CD4-positive, CD25-positive, alpha-beta regulatory T cell (primary cell): ENCODE data around the gene CPNE9. TPM values are rescaled to one million over a fixed set of nuclear protein-coding genes. Genes with fewer than 3 reads are reported as not detected.
A peak's percentile ranks its signal among the peaks of the same experiment; 100 is the strongest.

Experiments
- ATAC-seq, 2 donors: fragments of 150-1000 bp; cut with Tn5 transposase; one replicate each; pipeline ENCODE4 v1.10.0; 2021; ENCODE audit warnings: low read depth in 2 of 2, moderate number of reproducible peaks in 2 of 2, moderate library complexity in 1 of 2
- DNase-seq, 3 donors: peaks; one replicate each; pipeline versions ENCODE4 v3.0.0 to v3.0.0-alpha.2; 2012 to 2022; ENCODE audit warnings: mixed read lengths in 1 of 3
- H3K27ac ChIP-seq: one replicate; pipeline ENCODE4 v1.7.0; 2013; ENCODE audit warnings: mild to moderate bottlenecking, low read length; ENCODE audit not compliant: insufficient read depth, poor library complexity, severe bottlenecking
- H3K27me3 ChIP-seq: one replicate; pipeline ENCODE4 v1.7.0; 2013; ENCODE audit warnings: low read length; ENCODE audit not compliant: control insufficient read depth, insufficient read depth
- H3K36me3 ChIP-seq: one replicate; pipeline ENCODE4 v1.7.0; 2013; ENCODE audit warnings: mild to moderate bottlenecking, low read length, moderate library complexity; ENCODE audit not compliant: control insufficient read depth, insufficient read depth
- H3K4me1 ChIP-seq: 2 replicates; pipeline ENCODE4 v1.7.0; 2013; ENCODE audit warnings: mild to moderate bottlenecking, low read length; ENCODE audit not compliant: insufficient read depth, control insufficient read depth, poor library complexity, severe bottlenecking
- H3K4me3 ChIP-seq: one replicate; pipeline ENCODE4 v1.7.0; 2013; ENCODE audit warnings: low read depth, mild to moderate bottlenecking, low read length, moderate library complexity
- H3K9me3 ChIP-seq, 2 experiments: 1 replicate in 1 of 2; 2 replicates in 1 of 2; pipeline ENCODE4 v1.7.0; 2013; ENCODE audit warnings: low read length in 2 of 2, mild to moderate bottlenecking in 1 of 2, moderate library complexity in 1 of 2; ENCODE audit not compliant: control insufficient read depth in 2 of 2
- H3K27ac Mint-ChIP-seq, 3 donors: one replicate each; pipeline ENCODE4 v1.8.0; 2020 to 2022; ENCODE audit warnings: mild to moderate bottlenecking in 3 of 3, mixed read lengths in 3 of 3, moderate library complexity in 2 of 3
- H3K27me3 Mint-ChIP-seq: one replicate; pipeline ENCODE4 v1.8.0; 2022; ENCODE audit warnings: mild to moderate bottlenecking, mixed read lengths
- H3K36me3 Mint-ChIP-seq: one replicate; pipeline ENCODE4 v1.8.0; 2020; ENCODE audit warnings: mixed read lengths
- H3K4me1 Mint-ChIP-seq, 4 donors: one replicate each; pipeline ENCODE4 v1.8.0; 2020 to 2022; ENCODE audit warnings: mixed read lengths in 4 of 4, mild to moderate bottlenecking in 1 of 4
- H3K4me3 Mint-ChIP-seq, 4 donors: one replicate each; pipeline ENCODE4 v1.8.0; 2020 to 2022; ENCODE audit warnings: mild to moderate bottlenecking in 4 of 4, mixed read lengths in 4 of 4, moderate library complexity in 3 of 4
- H3K9me3 Mint-ChIP-seq, 7 donors: one replicate each; pipeline ENCODE4 v1.8.0; 2020 to 2022; ENCODE audit warnings: mixed read lengths in 7 of 7, mild to moderate bottlenecking in 3 of 7, moderate library complexity in 2 of 7
- polyA plus RNA-seq, 4 donors: library from polyadenylated mRNA; unstranded; fragments of 300-500 nt; fragmentation: Illumina TruSeq; gene quantifications; one replicate each; pipeline ENCODE4 v1.2.3, GENCODE V29; 2021
- total RNA-seq: library from RNA; stranded (reverse); gene quantifications from one replicate; pipeline ENCODE4 v1.2.3, GENCODE V29; 2022

CPNE9 gene
- not detected for total RNA-seq
- polyA plus RNA-seq, result not detected

- no peak for DNase-seq
- Histone ChIP-seq H3K9me3 (no peaks in the 10 kb centered on the region), H3K4me1 (peaks cover 13% of the 10 kb centered on the region), H3K36me3 (peaks cover 29% of the 10 kb centered on the region), H3K4me3 (no peak within 1 kb of the TSS), H3K27ac (no peak within 1 kb of the TSS), H3K27me3 (peaks cover 2% of the 10 kb centered on the region)
- Mint-ChIP-seq H3K36me3 (peaks cover 49% of the 10 kb centered on the region), H3K4me1 (peaks cover 0 to 25% (median 0%) of the 10 kb centered on the region in 4 donors), H3K4me3 (peak within 1 kb of the TSS in 2 of 4 donors; percentile 49 to 53), H3K9me3 (peaks cover 0 to 5% (median 0%) of the 10 kb centered on the region in 7 donors), H3K27me3 (peaks cover 15% of the 10 kb centered on the region), H3K27ac (no peak within 1 kb of the TSS)
- no peak for ATAC-seq
Observed at GRCh38 chr3:9703736-9704346, at the start of gene CPNE9. Gene CPNE9, plus strand, starts transcription at chr3:9703833. Its CDS starts 164 bp downstream, at chr3:9703997.

GRCh38 chr3:9659849-9660248 is 43.8 kb upstream of the CPNE9 start:
- H3K9me3 Mint-ChIP-seq, result no peaks in the 10 kb centered on the region
- H3K4me1 Mint-ChIP-seq, result peaks cover 12 to 46% (median 27%) of the 10 kb centered on the region in 4 donors
- no peaks in the 10 kb centered on the region for H3K27me3 Mint-ChIP-seq
- no peak overlapping the region for H3K4me3 Mint-ChIP-seq
- H3K27me3 ChIP-seq, result no peaks in the 10 kb centered on the region
- ATAC-seq, result no peak
- no peaks in the 10 kb centered on the region for H3K4me1 ChIP-seq
- no peak overlapping the region for H3K27ac Mint-ChIP-seq
- no peak overlapping the region for H3K27ac ChIP-seq
- peaks cover 63% of the 10 kb centered on the region for H3K36me3 Mint-ChIP-seq
- no peak overlapping the region for H3K4me3 ChIP-seq
- peaks cover 79% of the 10 kb centered on the region for H3K36me3 ChIP-seq
- no peaks in the 10 kb centered on the region for H3K9me3 ChIP-seq
- no peak for DNase-seq

- H3K27me3 Mint-ChIP-seq, result no peaks in the 10 kb centered on the region
- no peaks in the 10 kb centered on the region for H3K9me3 Mint-ChIP-seq
- H3K36me3 ChIP-seq, result peaks cover 81% of the 10 kb centered on the region
- ATAC-seq (no peak), DNase-seq (no peak)
- H3K9me3 ChIP-seq, result no peaks in the 10 kb centered on the region
- H3K27me3 ChIP-seq, result no peaks in the 10 kb centered on the region
- H3K27ac ChIP-seq, result no peak overlapping the region
- H3K36me3 Mint-ChIP-seq, result peaks cover 58% of the 10 kb centered on the region
- H3K4me1 ChIP-seq, result no peaks in the 10 kb centered on the region
- no peak overlapping the region for H3K4me3 ChIP-seq
- H3K27ac Mint-ChIP-seq, result no peak overlapping the region
- peaks cover 12 to 43% (median 25%) of the 10 kb centered on the region in 4 donors for H3K4me1 Mint-ChIP-seq
- no peak overlapping the region for H3K4me3 Mint-ChIP-seq
Observed at GRCh38 chr3:9660972-9661371, 42.7 kb upstream of the CPNE9 start.

- H3K27me3 Mint-ChIP-seq, result no peaks in the 10 kb centered on the region
- H3K9me3 ChIP-seq, result no peaks in the 10 kb centered on the region
- H3K27ac ChIP-seq, result no peak overlapping the region
- no peak for DNase-seq
- H3K27ac Mint-ChIP-seq, result no peak overlapping the region
- H3K36me3 Mint-ChIP-seq, result peaks cover 58% of the 10 kb centered on the region
- no peaks in the 10 kb centered on the region for H3K27me3 ChIP-seq
- ATAC-seq, result no peak
- H3K4me3 ChIP-seq, result no peak overlapping the region
- no peaks in the 10 kb centered on the region for H3K4me1 ChIP-seq
- no peak overlapping the region for H3K4me3 Mint-ChIP-seq
- peaks cover 84% of the 10 kb centered on the region for H3K36me3 ChIP-seq
- peaks cover 5 to 13% (median 8%) of the 10 kb centered on the region in 4 donors for H3K4me1 Mint-ChIP-seq
- no peaks in the 10 kb centered on the region for H3K9me3 Mint-ChIP-seq
Observed at GRCh38 chr3:9664119-9664751, 39.4 kb upstream of the CPNE9 start.

GRCh38 chr3:9666704-9667445 is 36.8 kb upstream of the CPNE9 start:
- Histone ChIP-seq H3K27ac (no peak overlapping the region), H3K4me3 (no peak overlapping the region), H3K36me3 (peaks cover 91% of the 10 kb centered on the region), H3K27me3 (no peaks in the 10 kb centered on the region), H3K9me3 (no peaks in the 10 kb centered on the region), H3K4me1 (no peaks in the 10 kb centered on the region)
- no peak for ATAC-seq
- Mint-ChIP-seq H3K4me3 (no peak overlapping the region), H3K27me3 (no peaks in the 10 kb centered on the region), H3K4me1 (peaks cover 5 to 7% (median 6%) of the 10 kb centered on the region in 4 donors), H3K9me3 (no peaks in the 10 kb centered on the region), H3K27ac (no peak overlapping the region), H3K36me3 (peaks cover 57% of the 10 kb centered on the region)
- no peak for DNase-seq

- H3K4me1 Mint-ChIP-seq, result peaks cover 0 to 6% (median 3%) of the 10 kb centered on the region in 4 donors
- H3K27ac Mint-ChIP-seq, result no peak overlapping the region
- peak overlapping the region in 1 of 4 donors; percentile 64 for H3K4me3 Mint-ChIP-seq
- DNase-seq, result no peak
- no peaks in the 10 kb centered on the region for H3K9me3 Mint-ChIP-seq
- no peak overlapping the region for H3K4me3 ChIP-seq
- H3K36me3 Mint-ChIP-seq, result peaks cover 59% of the 10 kb centered on the region
- ATAC-seq, result no peak
- H3K27ac ChIP-seq, result no peak overlapping the region
- no peaks in the 10 kb centered on the region for H3K27me3 ChIP-seq
- H3K9me3 ChIP-seq, result no peaks in the 10 kb centered on the region
- H3K27me3 Mint-ChIP-seq, result no peaks in the 10 kb centered on the region
- no peaks in the 10 kb centered on the region for H3K4me1 ChIP-seq
- H3K36me3 ChIP-seq, result peaks cover 94% of the 10 kb centered on the region
Observed at GRCh38 chr3:9669277-9669676, 34.4 kb upstream of the CPNE9 start.

- Mint-ChIP-seq H3K27me3 (no peaks in the 10 kb centered on the region), H3K36me3 (peaks cover 58% of the 10 kb centered on the region), H3K27ac (no peak overlapping the region), H3K9me3 (no peaks in the 10 kb centered on the region), H3K4me3 (peak overlapping the region in 1 of 4 donors; percentile 64), H3K4me1 (peaks cover 0 to 3% (median 0%) of the 10 kb centered on the region in 4 donors)
- Histone ChIP-seq H3K9me3 (no peaks in the 10 kb centered on the region), H3K4me1 (no peaks in the 10 kb centered on the region), H3K27me3 (no peaks in the 10 kb centered on the region), H3K36me3 (peaks cover 92% of the 10 kb centered on the region), H3K27ac (no peak overlapping the region), H3K4me3 (no peak overlapping the region)
- DNase-seq (no peak), ATAC-seq (no peak)
Observed at GRCh38 chr3:9669720-9670432, 33.8 kb upstream of the CPNE9 start.
